ENCODE results near the gene IQSEC3.
"Not testable (repeated sequence)": the region's sequence is repeated elsewhere in the genome, so short reads cannot be mapped to it uniquely, and the experiment has no call there.

The IQSEC3 gene

GRCh38 chr12:111699-112493, 45.3 kb downstream of the IQSEC3 start:
- no peak for DNase-seq (ENCODE audit: low read depth in 2 of 2)

GRCh38 chr12:113347-113746, 46.8 kb downstream of the IQSEC3 start:
- DNase-seq (ENCODE audit: low read depth in 2 of 2), result no peak

GRCh38 chr12:114626-115211, 48.2 kb downstream of the IQSEC3 start:
- DNase-seq (ENCODE audit: low read depth in 2 of 2), result no peak

GRCh38 chr12:115518-115917, 49.0 kb downstream of the IQSEC3 start:
- no peak for DNase-seq (ENCODE audit: low read depth in 2 of 2)

GRCh38 chr12:115960-116915, 49.7 kb downstream of the IQSEC3 start:
- no peak for DNase-seq (ENCODE audit: low read depth in 2 of 2)

GRCh38 chr12:117311-117710, 50.7 kb downstream of the IQSEC3 start:
- DNase-seq (ENCODE audit: low read depth in 2 of 2), result no peak

GRCh38 chr12:117816-118345, 51.3 kb downstream of the IQSEC3 start:
- no peak for DNase-seq (ENCODE audit: low read depth in 2 of 2)

- no peak for DNase-seq (ENCODE audit: low read depth in 2 of 2)
Observed at GRCh38 chr12:118591-118990, 52.0 kb downstream of the IQSEC3 start.

GRCh38 chr12:120951-121350, 54.4 kb downstream of the IQSEC3 start:
- DNase-seq (ENCODE audit: low read depth in 2 of 2), result no peak

GRCh38 chr12:121647-122046, 55.1 kb downstream of the IQSEC3 start:
- no peak for DNase-seq (ENCODE audit: low read depth in 2 of 2)

GRCh38 chr12:125075-125474, 58.5 kb downstream of the IQSEC3 start:
- DNase-seq (ENCODE audit: low read depth in 2 of 2), result no peak

- no peak for DNase-seq (ENCODE audit: low read depth in 2 of 2)
Observed at GRCh38 chr12:125566-125965, 59.0 kb downstream of the IQSEC3 start.

- DNase-seq (ENCODE audit: low read depth in 2 of 2), result no peak
Observed at GRCh38 chr12:128079-128478, 61.5 kb downstream of the IQSEC3 start.

GRCh38 chr12:129001-129400, 62.4 kb downstream of the IQSEC3 start:
- DNase-seq (ENCODE audit: low read depth in 2 of 2), result no peak

GRCh38 chr12:130519-130918, 64.0 kb downstream of the IQSEC3 start:
- no peak for DNase-seq (ENCODE audit: low read depth in 2 of 2)

GRCh38 chr12:131008-131407, 64.4 kb downstream of the IQSEC3 start:
- DNase-seq (ENCODE audit: low read depth in 2 of 2), result no peak

GRCh38 chr12:131732-132495, 65.3 kb downstream of the IQSEC3 start:
- no peak for DNase-seq (ENCODE audit: low read depth in 2 of 2)

- DNase-seq (ENCODE audit: low read depth in 2 of 2), result not testable (repeated sequence)
Observed at GRCh38 chr12:133616-134232, 67.2 kb downstream of the IQSEC3 start.

- DNase-seq (ENCODE audit: low read depth in 2 of 2), result no peak
Observed at GRCh38 chr12:135138-135537, 68.6 kb downstream of the IQSEC3 start.

- no peak for DNase-seq (ENCODE audit: low read depth in 2 of 2)
Observed at GRCh38 chr12:138171-138897, 71.8 kb downstream of the IQSEC3 start.
